ENCODE measurements around the gene COL26A1. TPM values are rescaled to one million over a fixed set of nuclear protein-coding genes. Genes with fewer than 3 reads are reported as not detected.
A peak's percentile ranks its signal among the peaks of the same experiment; 100 is the strongest.

Gene COL26A1
- total RNA-seq, 1 donor: not detected

- no peak overlapping the region for H3K4me3 ChIP-seq (ENCODE audit: low read depth, low read length)
- DNase-seq (ENCODE audit: low read depth): peak; percentile 37
- peak; percentile 87 for TF ChIP-seq CTCF (IDR thresholded peaks at IDR 0.05; ENCODE audit: insufficient read depth, low read length)
Measured at GRCh38 chr7:101538596-101539459, 176.2 kb downstream of the COL26A1 start.

GRCh38 chr7:101539784-101540183 is 177.1 kb downstream of the COL26A1 start:
- no peak overlapping the region for H3K4me3 ChIP-seq (ENCODE audit: low read depth, low read length)
- TF ChIP-seq CTCF (IDR thresholded peaks at IDR 0.05; ENCODE audit: insufficient read depth, low read length): no peak
- no peak for DNase-seq (ENCODE audit: low read depth)

- peak; percentile 52 for DNase-seq (ENCODE audit: low read depth)
- peak; percentile 83 for TF ChIP-seq CTCF (IDR thresholded peaks at IDR 0.05; ENCODE audit: insufficient read depth, low read length)
Measured at GRCh38 chr7:101542527-101543241, 180.0 kb downstream of the COL26A1 start.

GRCh38 chr7:101543242-101543766 is 180.6 kb downstream of the COL26A1 start:
- no peak overlapping the region for H3K4me3 ChIP-seq (ENCODE audit: low read depth, low read length)
- TF ChIP-seq CTCF (IDR thresholded peaks at IDR 0.05; ENCODE audit: insufficient read depth, low read length): no peak
- DNase-seq (ENCODE audit: low read depth): no peak

More at GRCh38 chr7:101542527-101543241, 180.0 kb downstream of the COL26A1 start:
- H3K4me3 ChIP-seq (ENCODE audit: low read depth, low read length): no peak overlapping the region

- no peak for TF ChIP-seq CTCF (IDR thresholded peaks at IDR 0.05; ENCODE audit: insufficient read depth, low read length)
- no peak for DNase-seq (ENCODE audit: low read depth)
Measured at GRCh38 chr7:101543846-101544245, 181.2 kb downstream of the COL26A1 start.

GRCh38 chr7:101545441-101546190 is 182.9 kb downstream of the COL26A1 start:
- no peak for TF ChIP-seq CTCF (IDR thresholded peaks at IDR 0.05; ENCODE audit: insufficient read depth, low read length)

More at GRCh38 chr7:101543846-101544245, 181.2 kb downstream of the COL26A1 start:
- no peak overlapping the region for H3K4me3 ChIP-seq (ENCODE audit: low read depth, low read length)

More at GRCh38 chr7:101545441-101546190, 182.9 kb downstream of the COL26A1 start:
- no peak overlapping the region for H3K4me3 ChIP-seq (ENCODE audit: low read depth, low read length)
- DNase-seq (ENCODE audit: low read depth): no peak
